Thoracic aorta (tissue), 2 donors: ENCODE data around the gene PTOV1. TPM values are rescaled to one million over a fixed set of nuclear protein-coding genes. Genes with fewer than 3 reads are reported as not detected.

Source experiments
- ATAC-seq: fragments of 150-250 bp; one replicate; pipeline ENCODE4 v1.8.0; 2017; ENCODE audit warnings: low read depth; ENCODE audit not compliant: insufficient number of reproducible peaks, low FRiP score
- DNase-seq: peaks from one replicate; pipeline ENCODE4 v3.0.0-alpha.2; 2020; ENCODE audit warnings: low spot score
- H3K27ac ChIP-seq, 2 donors: fragments of 200-600 bp; sonication (generic); 1 replicate in 1 of 2; 2 replicates in 1 of 2; pipeline ENCODE4 v1.5.1; 2016; ENCODE audit warnings: mild to moderate bottlenecking in 2 of 2, moderate library complexity in 2 of 2
- H3K27me3 ChIP-seq: fragments of 200-600 bp; sonication (generic); replicated peaks from 2 replicates; pipeline ENCODE4 v1.6.0; 2016; ENCODE audit warnings: mild to moderate bottlenecking; ENCODE audit not compliant: insufficient read depth
- H3K36me3 ChIP-seq: fragments of 200-600 bp; sonication (generic); one replicate; pipeline ENCODE4 v1.5.1; 2016
- H3K4me1 ChIP-seq, 2 donors: fragments of 200-600 bp; sonication (generic); 1 replicate in 1 of 2; 2 replicates in 1 of 2; pipeline versions ENCODE4 v1.5.1 to v1.6.0; 2016; ENCODE audit warnings: low read depth in 2 of 2, mild to moderate bottlenecking in 1 of 2; ENCODE audit not compliant: control insufficient read depth in 1 of 2
- H3K4me3 ChIP-seq: fragments of 200-600 bp; sonication (generic); 2 replicates; pipeline ENCODE4 v1.5.1; 2016; ENCODE audit warnings: mild to moderate bottlenecking
- H3K9me3 ChIP-seq: fragments of 200-600 bp; sonication (generic); 2 replicates; pipeline ENCODE4 v1.5.1; 2016
- total RNA-seq, 2 donors: library from RNA; depleted of rRNA; stranded (reverse); fragments of >200 nt; gene quantifications; one replicate each; pipeline versions ENCODE4 v1.1.0 to v1.2.3, GENCODE V29; 2016
- TF ChIP-seq, protein P1 (sequence below): fragments of 200-600 bp; sonication (generic); IDR thresholded peaks from one replicate; pipeline ENCODE4 v1.5.1; 2019; ENCODE audit warnings: antibody characterized with exemption

Gene PTOV1
- total RNA-seq, 2 donors from 2014 or later, result 62.9 to 72.2 TPM

GRCh38 chr19:49878744-49879070 is 27.7 kb downstream of the PTOV1 start:
- H3K4me3 ChIP-seq, result peak overlapping the region; percentile 90
- H3K27me3 ChIP-seq, result no peaks in the 10 kb centered on the region
- TF ChIP-seq, protein P1, sequence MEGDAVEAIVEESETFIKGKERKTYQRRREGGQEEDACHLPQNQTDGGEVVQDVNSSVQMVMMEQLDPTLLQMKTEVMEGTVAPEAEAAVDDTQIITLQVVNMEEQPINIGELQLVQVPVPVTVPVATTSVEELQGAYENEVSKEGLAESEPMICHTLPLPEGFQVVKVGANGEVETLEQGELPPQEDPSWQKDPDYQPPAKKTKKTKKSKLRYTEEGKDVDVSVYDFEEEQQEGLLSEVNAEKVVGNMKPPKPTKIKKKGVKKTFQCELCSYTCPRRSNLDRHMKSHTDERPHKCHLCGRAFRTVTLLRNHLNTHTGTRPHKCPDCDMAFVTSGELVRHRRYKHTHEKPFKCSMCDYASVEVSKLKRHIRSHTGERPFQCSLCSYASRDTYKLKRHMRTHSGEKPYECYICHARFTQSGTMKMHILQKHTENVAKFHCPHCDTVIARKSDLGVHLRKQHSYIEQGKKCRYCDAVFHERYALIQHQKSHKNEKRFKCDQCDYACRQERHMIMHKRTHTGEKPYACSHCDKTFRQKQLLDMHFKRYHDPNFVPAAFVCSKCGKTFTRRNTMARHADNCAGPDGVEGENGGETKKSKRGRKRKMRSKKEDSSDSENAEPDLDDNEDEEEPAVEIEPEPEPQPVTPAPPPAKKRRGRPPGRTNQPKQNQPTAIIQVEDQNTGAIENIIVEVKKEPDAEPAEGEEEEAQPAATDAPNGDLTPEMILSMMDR, result no peak
- no peak for DNase-seq
- H3K4me1 ChIP-seq, result peaks cover 9 to 30% of the 10 kb centered on the region in 2 donors
- peaks cover 33% of the 10 kb centered on the region for H3K36me3 ChIP-seq
- no peak for ATAC-seq
- peak overlapping the region in 1 of 2 donors; percentile 97 for H3K27ac ChIP-seq
- H3K9me3 ChIP-seq, result no peaks in the 10 kb centered on the region

- peaks cover 40% of the 10 kb centered on the region for H3K36me3 ChIP-seq
- H3K27ac ChIP-seq, result no peak overlapping the region
- peaks cover 9 to 30% of the 10 kb centered on the region in 2 donors for H3K4me1 ChIP-seq
- no peak for ATAC-seq
- H3K9me3 ChIP-seq, result no peaks in the 10 kb centered on the region
- TF ChIP-seq, protein P1, result no peak
- H3K27me3 ChIP-seq, result no peaks in the 10 kb centered on the region
- no peak for DNase-seq
- H3K4me3 ChIP-seq, result no peak overlapping the region
Observed at GRCh38 chr19:49879243-49879963, 28.4 kb downstream of the PTOV1 start.

DNA sequence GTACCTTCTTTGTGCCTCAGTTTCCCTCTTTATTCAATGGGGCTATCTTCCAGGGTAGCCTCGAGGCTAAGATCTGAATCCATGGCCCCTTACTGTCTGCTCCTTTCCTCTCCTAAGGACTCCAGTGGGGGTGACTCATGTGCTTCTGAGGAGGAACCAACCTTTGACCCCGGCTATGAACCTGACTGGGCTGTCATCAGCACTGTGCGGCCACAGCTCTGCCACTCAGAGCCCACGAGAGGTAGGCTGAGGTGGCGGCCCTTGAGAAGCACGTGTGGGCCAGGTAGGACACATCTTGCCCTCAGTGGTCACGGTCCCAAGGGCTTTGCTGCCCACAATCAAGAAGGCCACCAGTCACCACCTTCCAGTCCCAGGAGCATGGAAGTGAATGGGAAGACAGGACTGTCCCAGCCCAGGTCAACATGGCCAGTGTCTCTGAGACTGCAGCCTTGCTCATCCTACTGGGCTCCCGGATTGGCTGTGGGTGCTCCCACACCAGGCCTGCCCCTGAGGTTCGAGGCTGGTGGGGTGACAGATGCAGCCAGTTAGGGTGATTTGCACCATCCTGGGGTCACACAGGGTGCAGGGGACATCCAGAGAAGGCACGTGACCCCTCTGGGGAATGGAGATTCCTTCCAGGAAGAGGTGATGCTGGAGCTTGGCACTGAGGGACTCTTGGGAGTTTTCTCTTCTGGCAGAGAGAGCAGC is 29.4 kb downstream of the PTOV1 start:
- Histone ChIP-seq H3K27ac (no peak overlapping the region), H3K36me3 (peaks cover 48% of the 10 kb centered on the region), H3K4me3 (no peak overlapping the region), H3K27me3 (no peaks in the 10 kb centered on the region), H3K4me1 (peaks cover 8 to 22% of the 10 kb centered on the region in 2 donors), H3K9me3 (no peaks in the 10 kb centered on the region)
- TF ChIP-seq, protein P1, result no peak
- no peak for ATAC-seq
- DNase-seq, result no peak

DNA sequence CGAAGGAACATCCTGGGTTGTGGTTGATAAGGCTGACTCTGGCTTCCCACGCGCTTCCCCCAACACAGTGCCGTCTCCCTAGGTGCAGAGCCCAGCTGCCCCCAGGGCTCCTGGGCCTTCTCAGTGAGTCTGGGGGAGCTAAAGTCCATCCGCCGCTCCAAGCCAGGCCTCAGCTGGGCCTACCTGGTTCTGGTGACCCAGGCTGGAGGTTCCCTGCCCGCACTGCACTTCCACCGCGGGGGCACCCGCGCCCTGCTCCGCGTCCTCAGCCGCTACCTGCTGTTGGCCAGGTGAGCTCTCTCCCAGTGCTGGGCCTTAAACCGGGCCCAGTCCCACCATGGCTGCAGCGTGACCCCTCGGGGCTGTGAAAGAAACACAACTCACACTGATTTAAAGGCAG is 30.2 kb downstream of the PTOV1 start:
- no peak for DNase-seq
- Histone ChIP-seq H3K27ac (no peak overlapping the region), H3K36me3 (peaks cover 48% of the 10 kb centered on the region), H3K9me3 (no peaks in the 10 kb centered on the region), H3K4me3 (no peak overlapping the region), H3K27me3 (no peaks in the 10 kb centered on the region), H3K4me1 (peaks cover 3 to 15% of the 10 kb centered on the region in 2 donors)
- no peak for ATAC-seq
- TF ChIP-seq, protein P1, result no peak

GRCh38 chr19:49881672-49882394 is 30.9 kb downstream of the PTOV1 start:
- TF ChIP-seq, protein P1, result no peak
- Histone ChIP-seq H3K4me3 (no peak overlapping the region), H3K27me3 (no peaks in the 10 kb centered on the region), H3K4me1 (peaks cover 3 to 15% of the 10 kb centered on the region in 2 donors), H3K36me3 (peaks cover 48% of the 10 kb centered on the region), H3K9me3 (no peaks in the 10 kb centered on the region), H3K27ac (no peak overlapping the region)
- DNase-seq (no peak), ATAC-seq (no peak)
